Inflammatory macrophage treated with lipopolysaccharide for 4 hours (primary cell): ENCODE data around the gene NMS.

ENCODE experiments used
- DNase-seq: peaks from one replicate; pipeline ENCODE4 v3.0.0-alpha.2; 2020

Gene NMS

DNA sequence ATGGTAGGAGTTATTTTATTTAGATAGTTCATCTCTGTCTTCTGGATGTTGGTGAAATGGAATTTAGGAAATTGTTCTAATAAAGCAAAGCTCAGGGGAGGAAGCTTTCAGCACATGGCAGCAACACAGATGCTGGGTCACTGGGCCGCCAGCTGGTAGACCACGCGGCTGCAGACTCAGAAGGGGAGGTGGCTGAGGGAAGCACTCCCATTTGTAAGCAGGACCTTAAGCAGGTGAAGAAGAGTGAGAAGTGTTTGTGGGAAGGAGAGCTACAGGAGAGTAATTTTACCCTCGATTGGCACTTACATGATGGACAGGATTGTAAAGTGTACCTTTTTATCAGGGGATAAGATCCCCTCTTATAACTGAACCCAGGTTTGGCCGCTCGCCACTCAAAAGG lies 24.4 kb downstream of the NMS start:
- DNase-seq = no peak

- no peak for DNase-seq
Observed at GRCh38 chr2:100502782-100503181, 32.5 kb downstream of the NMS start.

GRCh38 chr2:100504542-100504941 lies 34.3 kb downstream of the NMS start:
- DNase-seq = no peak

DNA sequence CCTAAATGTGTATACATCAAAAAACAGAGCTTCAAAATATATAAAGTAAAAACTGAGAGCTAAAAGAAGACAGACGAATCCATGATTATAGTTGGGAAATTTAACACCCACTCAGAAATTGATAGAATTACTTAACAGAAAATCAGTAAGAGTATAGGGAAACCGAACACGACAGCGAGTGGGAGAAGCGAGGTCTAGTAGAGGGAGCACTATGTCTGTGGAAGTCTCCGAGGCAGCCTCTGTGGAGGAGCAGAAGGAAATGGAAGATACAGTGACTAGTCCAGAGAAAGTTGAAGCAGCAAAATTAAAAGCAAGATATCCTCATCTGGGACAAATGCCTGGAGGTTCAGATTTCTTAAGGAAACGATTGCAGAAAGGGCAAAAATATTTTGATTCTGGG lies 38.8 kb downstream of the NMS start:
- no peak for DNase-seq

- peak; percentile 63 for DNase-seq
Observed at GRCh38 chr2:100513650-100514049, 43.4 kb downstream of the NMS start.

GRCh38 chr2:100517556-100517955 lies 47.3 kb downstream of the NMS start:
- DNase-seq = no peak

DNA sequence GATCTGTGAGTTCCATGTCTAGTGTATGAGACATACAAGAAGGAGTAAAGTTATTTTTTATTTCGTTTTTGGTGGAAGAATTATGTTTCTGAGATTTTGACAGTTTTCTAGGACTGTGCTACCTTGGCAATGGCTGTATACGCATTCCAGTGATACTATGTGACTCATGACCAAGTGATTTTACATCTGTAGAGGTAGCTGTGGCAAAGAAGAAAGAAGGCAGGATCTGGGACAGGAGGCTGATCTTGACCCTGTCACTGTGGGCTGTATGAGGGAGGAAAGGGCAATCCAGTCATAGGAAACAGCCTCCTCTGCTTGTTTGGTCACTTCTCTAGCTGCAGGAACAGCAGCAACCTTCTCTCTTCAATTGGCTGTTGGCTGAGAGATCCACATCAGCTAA lies 48.5 kb downstream of the NMS start:
- no peak for DNase-seq

DNA sequence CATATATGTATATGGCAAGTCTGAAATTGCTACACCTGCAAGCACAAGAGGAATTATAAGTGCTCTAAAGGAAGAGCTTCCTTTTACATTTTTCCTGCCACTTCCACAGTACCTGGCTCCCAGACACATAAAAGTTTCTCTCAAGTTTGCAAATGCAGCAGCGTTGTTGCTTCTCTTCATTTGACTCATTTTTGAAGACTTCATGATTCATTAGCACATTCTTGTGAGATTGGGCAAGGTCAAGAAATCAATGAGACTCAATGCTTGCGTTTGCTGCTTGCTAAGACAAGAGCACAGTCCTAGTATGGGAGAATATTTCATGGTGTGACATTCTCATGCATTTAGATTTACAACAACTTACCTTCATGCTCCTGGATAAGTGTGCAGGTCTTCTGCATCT lies 49.9 kb downstream of the NMS start:
- no peak for DNase-seq

DNA sequence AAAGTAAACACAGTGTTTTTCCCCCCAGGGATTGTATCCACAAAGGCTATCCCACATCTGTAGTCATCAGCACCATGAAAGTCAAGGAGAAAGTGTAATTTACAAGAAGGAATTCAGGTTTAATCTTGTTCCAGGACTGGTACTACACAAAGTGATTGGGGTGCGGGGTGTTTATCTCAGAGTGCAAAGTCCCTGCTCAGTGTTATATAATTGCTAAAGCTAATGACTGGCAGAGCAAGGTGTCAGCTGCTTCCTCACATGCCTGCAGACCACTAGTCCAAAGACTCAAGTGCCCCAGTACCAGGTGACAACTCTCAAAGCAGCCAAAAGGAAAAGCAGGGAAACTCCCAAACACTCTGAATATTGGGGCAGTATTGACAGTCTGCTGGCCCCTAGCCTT lies 52.1 kb downstream of the NMS start:
- no peak for DNase-seq

DNA sequence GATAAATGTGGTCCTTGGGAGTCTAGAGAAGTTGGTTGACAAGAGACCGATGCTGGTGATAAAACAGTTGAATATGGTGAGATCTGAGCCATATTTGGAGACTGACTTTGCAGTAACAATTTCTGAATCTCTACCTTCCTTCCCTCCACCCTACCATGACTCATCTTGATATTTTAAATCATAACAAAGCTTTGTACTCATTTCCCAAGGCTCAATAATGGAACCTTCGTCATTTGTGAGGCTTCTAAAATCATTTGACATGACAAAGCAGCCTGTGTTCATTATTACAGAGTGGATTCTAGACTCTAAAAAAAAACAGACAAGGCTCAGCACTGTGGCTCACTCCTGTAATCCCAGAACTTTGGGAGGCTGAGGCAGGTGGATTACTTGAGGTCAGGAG lies 54.0 kb downstream of the NMS start:
- DNase-seq = no peak

DNA sequence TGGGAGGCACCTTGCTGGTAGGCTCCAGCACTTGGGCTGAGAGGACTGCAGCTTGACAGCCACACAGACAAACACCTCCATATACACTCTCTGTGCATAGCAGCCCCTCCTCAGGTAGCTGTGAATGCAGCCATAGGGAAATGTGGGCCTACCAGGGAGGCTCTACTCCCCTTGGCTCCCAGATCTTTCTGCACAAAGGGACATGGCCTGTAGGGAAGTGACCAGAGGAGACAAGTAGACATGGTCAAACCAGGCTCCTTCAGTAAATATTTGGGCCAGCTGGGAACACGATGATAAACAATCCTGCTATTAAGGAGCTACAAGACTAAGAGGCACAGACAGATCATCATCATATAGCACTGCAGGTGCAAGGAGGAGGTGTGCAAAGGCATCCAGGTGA lies 56.6 kb downstream of the NMS start:
- DNase-seq = no peak

GRCh38 chr2:100527440-100528015 lies 57.2 kb downstream of the NMS start:
- no peak for DNase-seq

DNA sequence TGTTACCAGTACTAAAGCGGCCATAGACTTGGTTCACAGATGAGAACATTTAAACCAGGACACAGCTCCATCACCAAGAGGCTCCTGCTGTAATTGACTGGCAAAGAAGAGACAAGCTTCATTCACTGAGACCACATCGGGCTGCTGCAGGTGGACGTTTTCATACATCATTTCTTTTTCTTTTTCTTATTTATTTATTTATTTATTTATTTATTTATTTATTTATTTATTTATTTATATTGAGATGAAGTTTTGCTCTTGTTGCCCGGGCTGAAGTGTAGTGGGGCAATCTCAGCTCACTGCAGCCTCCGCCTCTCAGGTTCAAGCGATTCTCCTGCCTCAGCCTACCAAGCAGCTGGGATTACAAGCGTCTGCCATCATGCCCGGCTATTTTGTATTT lies 58.9 kb downstream of the NMS start:
- no peak for DNase-seq

DNA sequence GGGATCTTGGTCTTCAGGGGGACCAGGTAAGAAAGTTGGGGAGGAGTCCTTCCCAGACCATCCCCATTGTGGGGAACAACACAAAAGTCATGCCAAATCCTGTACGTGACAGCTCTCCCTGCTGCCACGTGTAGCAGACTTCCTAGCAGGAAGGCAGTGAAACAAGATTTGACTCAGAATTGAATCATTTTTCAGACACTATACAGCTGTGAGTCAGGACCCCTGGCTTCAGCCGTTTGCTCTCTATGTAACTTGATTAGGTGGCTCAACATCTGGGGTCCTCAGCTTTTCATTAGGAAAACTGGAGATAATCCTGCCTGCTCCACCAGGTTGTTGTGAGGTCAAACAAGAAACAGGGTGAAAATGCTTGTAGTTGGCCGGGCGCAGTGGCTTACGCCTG lies 59.6 kb downstream of the NMS start:
- no peak for DNase-seq
